ENCODE measurements around the gene VGF. TPM values are rescaled to one million over a fixed set of nuclear protein-coding genes. Genes with fewer than 3 reads are reported as not detected.
"Not testable (repeated sequence)": the region's sequence is repeated elsewhere in the genome, so short reads cannot be mapped to it uniquely, and the experiment has no call there.

The VGF gene
- total and polyA plus RNA-seq, 12 donors, result 0.97 to 14.3 (median 4.6) TPM; not detected in 3

DNA sequence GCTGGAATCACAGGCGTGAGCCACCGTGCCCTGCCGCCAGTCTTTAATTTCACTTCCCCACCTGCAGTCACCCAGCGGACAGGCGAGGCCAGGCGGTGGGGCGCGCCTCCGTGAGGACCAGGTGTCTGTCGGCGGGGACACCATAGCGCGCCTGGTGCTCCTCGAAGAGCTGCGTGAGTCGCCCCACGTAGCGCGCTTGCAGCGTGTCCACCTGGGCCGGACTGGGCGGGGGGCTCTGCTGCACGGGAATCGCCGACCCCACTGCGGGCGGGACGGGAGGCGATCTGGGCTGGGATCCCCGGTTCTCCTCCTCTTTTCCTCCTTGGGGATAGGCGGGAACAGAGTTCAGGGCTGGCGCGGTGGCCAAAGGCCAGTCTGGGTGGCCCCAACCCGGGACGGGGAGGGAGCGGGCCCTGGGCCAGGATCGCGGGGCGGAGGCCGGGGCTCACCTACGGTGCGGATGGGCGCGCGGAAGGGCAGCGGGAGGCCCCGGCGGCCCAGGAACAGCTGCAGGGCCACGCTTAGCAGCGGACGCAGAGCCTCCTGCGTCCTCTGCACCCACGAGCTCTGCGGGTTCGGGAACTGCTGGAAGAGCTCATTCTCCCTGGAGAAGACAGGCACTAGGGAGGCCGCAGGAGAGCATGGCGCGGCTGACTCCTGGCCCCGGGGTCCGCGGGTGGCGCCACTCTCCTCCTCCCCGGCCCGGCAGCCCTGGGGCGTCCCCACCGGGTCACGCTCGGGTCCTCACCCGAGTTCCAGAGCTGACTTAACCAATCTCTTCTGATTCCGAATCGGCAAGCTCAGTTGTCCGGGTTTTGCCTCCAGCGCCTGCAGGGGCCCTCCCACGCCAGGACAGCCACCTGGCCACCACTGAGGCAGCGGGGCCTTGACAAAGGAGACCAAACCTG lies 36.6 kb upstream of the VGF start:
- no peaks in the 10 kb centered on the region for H3K36me3 ChIP-seq (replicated peaks in 1 of 2)
- no peak overlapping the region for H3K4me3 ChIP-seq
- WGBS, 4 donors, result 0 to 46% (median 9%) methylated on average over 4 to 75 of the region's 75 CpGs
- H3K27ac ChIP-seq, result no peak overlapping the region
- no peak for DNase-seq
- peaks cover 31% of the 10 kb centered on the region for H3K27me3 ChIP-seq
- H3K9me3 ChIP-seq (replicated peaks in 1 of 3), result no peaks in the 10 kb centered on the region
- H3K4me1 ChIP-seq (replicated peaks in 1 of 2), result peaks cover 0 to 5% of the 10 kb centered on the region in 2 donors
- intact Hi-C loops (cut with DNase I), result no loop called here
- TF ChIP-seq POLR2A (IDR thresholded peaks at IDR 0.05), result no peak
- TF ChIP-seq CTCF (IDR thresholded peaks at IDR 0.05), result no peak

- TF ChIP-seq CTCF (IDR thresholded peaks at IDR 0.05), result no peak
- no peak for TF ChIP-seq POLR2A (IDR thresholded peaks at IDR 0.05)
- Histone ChIP-seq H3K27me3 (peaks cover 31% of the 10 kb centered on the region), H3K9me3 (replicated peaks in 1 of 3) (no peaks in the 10 kb centered on the region), H3K4me1 (replicated peaks in 1 of 2) (peaks cover 0 to 5% of the 10 kb centered on the region in 2 donors), H3K27ac (no peak within 1 kb of the TSS), H3K36me3 (replicated peaks in 1 of 2) (no peaks in the 10 kb centered on the region), H3K4me3 (no peak within 1 kb of the TSS)
- DNase-seq, result no peak
- intact Hi-C loops (cut with DNase I), result no loop called here
- 28 to 38% (median 36%) methylated on average over 16 to 21 of the region's 21 CpGs for WGBS, 4 donors
Measured at GRCh38 chr7:101200862-101201599, 35.7 kb upstream of the VGF start, which contains the start of gene MOGAT3. Gene MOGAT3, minus strand, starts transcription at chr7:101201036. Its CDS starts 182 bp downstream, at chr7:101200854.

GRCh38 chr7:101200504-101200861 lies 35.1 kb upstream of the VGF start:
- peaks cover 0 to 5% of the 10 kb centered on the region in 2 donors for H3K4me1 ChIP-seq (replicated peaks in 1 of 2)
- H3K36me3 ChIP-seq (replicated peaks in 1 of 2), result no peaks in the 10 kb centered on the region
- H3K27me3 ChIP-seq, result peaks cover 31% of the 10 kb centered on the region
- no peak for DNase-seq
- TF ChIP-seq POLR2A (IDR thresholded peaks at IDR 0.05) (no peak), CTCF (IDR thresholded peaks at IDR 0.05) (no peak)
- intact Hi-C loops (cut with DNase I), result no loop called here
- no peak overlapping the region for H3K27ac ChIP-seq
- H3K9me3 ChIP-seq (replicated peaks in 1 of 3), result no peaks in the 10 kb centered on the region
- no peak overlapping the region for H3K4me3 ChIP-seq
- 50 to 85% (median 74%) methylated on average over 1 to 2 of the region's 2 CpGs for WGBS, 4 donors

- 89 to 93% (median 91%) methylated on average over 6 to 10 of the region's 10 CpGs for WGBS, 4 donors
- H3K4me3 ChIP-seq; H3K9me3 ChIP-seq (replicated peaks in 1 of 3); DNase-seq; H3K27ac ChIP-seq; H3K36me3 ChIP-seq (replicated peaks in 1 of 2); H3K4me1 ChIP-seq (replicated peaks in 1 of 2); intact Hi-C loops (cut with DNase I): not testable (repeated sequence)
- peaks cover 31% of the 10 kb centered on the region for H3K27me3 ChIP-seq
Measured at GRCh38 chr7:101199522-101199921, 34.2 kb upstream of the VGF start.
